NCI-H2196 (cell line): ENCODE results near the gene E2F8.

Experiments used
- DNase-seq: peaks from one replicate; lab custom pipeline; 2025; ENCODE audit not compliant: unreplicated experiment; lab: John Stamatoyannopoulos, UW

The E2F8 gene

DNA sequence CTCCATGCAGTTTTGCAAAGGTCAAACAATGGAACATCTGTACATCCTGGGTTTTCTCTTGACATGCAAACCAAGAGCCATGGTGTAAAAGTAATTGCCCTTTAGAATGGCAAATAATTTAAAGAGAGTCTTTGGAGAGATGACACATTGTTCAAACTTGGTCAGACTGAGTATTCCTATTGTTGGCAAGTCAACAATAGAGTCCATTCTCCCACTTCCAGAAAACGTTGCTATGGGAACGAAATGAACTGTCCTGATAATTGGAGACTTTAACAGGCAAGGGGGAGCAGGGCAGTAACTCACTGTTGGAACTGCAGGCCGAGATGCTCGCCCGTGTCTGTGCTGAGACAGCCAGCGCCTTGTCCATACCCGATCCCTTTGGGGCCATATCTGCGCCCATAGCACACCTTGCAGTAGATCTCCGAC, 52.9 kb downstream of the E2F8 start:
- no peak for DNase-seq

DNA sequence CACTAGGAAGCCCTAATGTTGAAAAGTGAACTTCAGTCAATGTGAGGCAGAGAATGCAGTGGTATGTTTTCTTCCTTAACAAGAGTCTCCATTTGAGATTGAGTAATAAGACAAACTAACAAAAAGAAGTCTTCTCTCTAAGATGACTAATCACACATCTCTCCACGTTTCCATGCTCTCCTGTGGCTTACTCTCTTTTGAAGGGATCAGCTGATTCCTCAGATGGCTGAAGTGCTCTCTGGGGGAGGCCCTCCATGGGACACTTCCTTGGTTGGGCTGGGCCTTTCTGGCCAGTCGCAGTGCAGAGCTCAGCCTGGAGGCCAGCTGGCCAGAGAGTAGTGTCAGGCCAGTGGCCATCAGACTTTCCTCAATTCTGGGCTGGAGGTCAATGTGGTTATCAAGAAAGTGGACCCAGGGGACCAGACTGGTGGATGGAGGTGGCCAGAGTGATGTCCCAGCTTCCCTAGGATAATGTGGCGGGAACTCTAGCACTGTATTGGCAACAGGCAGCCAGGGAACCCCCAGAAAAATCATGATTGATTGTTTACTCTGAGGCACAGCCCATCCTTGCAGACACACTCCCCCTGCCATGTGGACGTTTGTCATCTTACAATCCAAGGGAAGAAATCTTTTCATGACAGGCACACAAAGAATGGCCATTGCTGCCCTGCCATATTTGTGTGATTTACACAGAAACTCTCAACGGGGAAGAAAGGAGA, 53.5 kb downstream of the E2F8 start:
- no peak for DNase-seq

DNA sequence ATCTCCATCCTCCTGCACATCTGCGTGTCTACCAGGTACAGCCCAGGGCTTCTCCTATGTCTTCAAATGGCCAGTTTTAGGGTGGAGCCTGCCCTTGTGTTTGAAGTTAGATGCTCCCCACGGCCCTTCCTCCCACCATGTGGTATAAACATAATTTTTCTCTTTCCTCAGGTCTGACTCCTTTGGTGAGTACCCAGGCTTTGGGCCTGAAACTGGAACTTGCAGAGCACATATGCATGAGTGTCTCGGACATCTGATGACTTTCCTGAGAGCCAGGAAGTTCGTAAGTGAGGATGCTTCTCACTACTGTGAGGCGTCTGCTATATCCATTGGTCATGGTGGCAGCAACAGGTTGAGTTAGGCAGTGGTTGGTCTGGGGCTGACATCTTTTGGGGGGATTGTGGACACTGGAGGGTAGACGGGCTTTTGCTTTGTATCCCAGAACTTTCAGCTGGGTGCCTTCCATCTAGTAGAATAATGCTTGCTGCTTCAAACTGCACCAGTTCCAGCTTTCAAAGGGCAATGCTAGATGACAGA, 55.2 kb downstream of the E2F8 start:
- DNase-seq: no peak

DNA sequence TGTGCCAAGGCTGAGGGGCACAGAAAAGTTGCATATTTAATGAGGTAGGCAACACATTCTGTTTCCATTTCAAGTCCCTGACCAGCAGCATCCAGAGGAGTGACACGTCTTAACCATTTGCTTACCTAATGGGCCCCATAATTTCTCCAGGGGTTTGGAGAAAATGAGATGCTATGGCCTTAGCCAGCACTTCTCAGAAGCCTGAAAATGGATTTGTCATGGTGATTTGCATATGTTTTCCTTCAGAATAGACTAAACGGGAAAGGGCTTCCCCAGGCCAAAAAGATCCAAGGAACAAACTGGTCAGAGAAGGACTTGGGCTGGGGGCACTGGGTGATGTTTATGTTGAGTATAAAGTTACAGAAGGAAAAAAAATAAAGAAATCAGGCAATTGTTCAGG, 55.7 kb downstream of the E2F8 start:
- no peak for DNase-seq

DNA sequence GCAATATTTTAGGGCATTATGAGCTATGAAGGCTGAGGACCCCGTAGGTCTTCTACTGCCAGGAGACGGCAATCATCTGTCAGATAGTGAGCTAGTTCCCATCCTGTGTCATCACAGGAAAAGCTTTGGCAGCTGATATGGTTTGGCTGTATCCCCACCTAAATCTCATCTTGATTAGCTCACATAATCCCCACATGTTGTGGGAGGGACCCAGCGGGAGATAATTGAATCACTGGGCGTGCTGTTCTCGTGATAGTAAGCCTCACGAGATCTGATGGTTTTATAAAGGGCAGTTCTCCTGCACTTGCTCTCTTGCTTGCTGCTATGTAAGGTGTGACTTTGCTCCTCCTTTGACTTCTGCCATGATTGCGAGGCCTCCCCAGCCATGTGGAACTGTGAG, 57.1 kb downstream of the E2F8 start:
- no peak for DNase-seq

DNA sequence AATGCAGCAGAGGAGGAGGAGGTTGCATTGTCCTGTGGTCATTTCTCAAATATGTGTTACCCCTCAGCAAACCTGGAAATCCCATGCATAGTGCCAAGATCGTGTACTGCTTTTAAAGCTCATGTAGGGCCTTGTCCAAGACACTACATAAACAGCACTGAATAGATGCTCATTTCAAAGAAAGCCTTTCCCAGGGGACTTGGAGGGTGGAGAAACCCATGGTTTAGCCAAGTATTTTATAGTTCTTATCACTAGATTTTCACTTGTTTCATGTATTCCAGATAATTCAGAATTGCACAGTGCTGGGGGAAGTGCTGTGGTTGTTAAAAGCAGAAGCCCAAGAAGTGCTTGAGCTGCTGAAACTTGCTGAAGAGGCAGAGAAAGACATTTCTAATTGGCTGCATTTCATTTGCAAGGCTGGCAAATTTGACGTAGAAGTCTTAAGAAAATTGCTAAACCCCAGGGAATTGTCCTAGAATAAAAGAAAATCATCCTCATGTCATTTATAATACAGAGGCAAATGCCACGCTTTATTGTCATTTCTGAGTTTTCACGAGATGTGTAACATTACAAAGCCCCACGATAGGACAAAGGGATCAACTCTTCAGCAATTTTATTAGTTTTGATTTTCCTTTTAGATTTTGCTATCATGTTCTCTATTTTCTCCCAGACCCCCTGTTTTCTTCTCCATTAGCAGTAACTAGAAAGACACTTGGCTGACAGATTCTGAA, 59.0 kb downstream of the E2F8 start:
- no peak for DNase-seq

DNA sequence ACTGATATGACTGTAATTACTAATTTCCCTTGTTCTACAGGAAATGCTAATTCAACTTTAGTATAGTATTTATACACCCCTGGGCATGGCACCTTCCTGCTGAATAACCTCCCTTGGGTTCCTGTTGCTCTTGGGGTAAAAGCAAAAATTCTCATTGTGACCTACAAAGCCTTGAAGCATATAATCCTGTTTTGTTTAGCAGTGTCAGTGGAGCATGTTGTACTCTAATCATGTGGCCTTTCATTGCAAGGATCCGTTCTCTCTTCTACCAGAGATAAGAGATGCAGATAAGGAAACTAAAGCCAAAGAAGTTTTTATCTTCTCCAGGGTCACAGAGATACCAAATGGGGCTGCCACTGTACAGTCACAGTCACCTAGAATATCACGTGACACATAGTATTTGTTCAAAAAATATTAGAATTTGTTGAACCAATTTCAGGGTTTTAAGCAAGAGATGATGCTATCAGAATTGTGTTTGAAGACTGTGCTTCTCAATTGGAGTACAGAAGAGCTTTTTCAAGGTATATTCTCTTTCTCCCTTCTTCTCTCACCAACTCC, 64.0 kb downstream of the E2F8 start:
- no peak for DNase-seq
